GM06990 (cell line): ENCODE measurements around the gene DPP10.

Source experiments
- DNase-seq: peaks from one replicate; pipeline ENCODE4 v3.0.0-alpha.2; 2011; ENCODE audit not compliant: insufficient read length; ENCODE audit errors: extremely low read depth
- H3K27me3 ChIP-seq: replicated peaks from 2 replicates; pipeline ENCODE4 v1.6.0; 2011; ENCODE audit warnings: low read length; ENCODE audit not compliant: control insufficient read depth, insufficient read depth
- H3K36me3 ChIP-seq: 2 replicates; pipeline ENCODE4 v1.5.1; 2011; ENCODE audit warnings: low read length; ENCODE audit not compliant: control insufficient read depth, insufficient read depth
- H3K4me3 ChIP-seq: replicated peaks from 2 replicates; pipeline ENCODE4 v1.5.1; 2011; ENCODE audit warnings: low read depth, mild to moderate bottlenecking, control low read depth, low read length
- TF ChIP-seq, protein P1 (sequence below): IDR thresholded peaks from 2 replicates; pipeline ENCODE4 v1.5.1; 2011; ENCODE audit warnings: low read length, control low read depth, mild to moderate bottlenecking, inconsistent platforms; ENCODE audit not compliant: insufficient read depth, poor library complexity, severe bottlenecking

The DPP10 gene

DNA sequence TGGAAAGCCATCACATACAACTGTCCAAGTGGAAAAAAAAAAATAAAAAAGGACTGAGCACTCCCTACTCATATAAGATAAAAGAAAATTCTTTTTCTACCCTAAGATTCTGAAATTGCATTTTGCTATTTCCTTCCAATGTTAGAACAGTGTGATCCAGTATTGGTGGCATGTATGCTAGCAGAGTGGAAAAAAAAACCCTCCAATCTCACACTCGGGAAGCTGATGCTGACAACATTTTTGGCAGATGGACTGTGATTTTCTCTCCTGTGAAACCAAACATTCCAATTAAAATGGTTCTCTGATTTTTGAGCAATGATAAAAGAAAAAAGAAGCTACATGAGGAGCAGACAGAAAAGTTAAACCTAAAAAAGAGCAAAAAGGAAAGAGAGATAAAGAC, 419.8 kb downstream of the DPP10 start:
- no peaks in the 10 kb centered on the region for H3K27me3 ChIP-seq
- no peak for DNase-seq
- TF ChIP-seq, protein P1, sequence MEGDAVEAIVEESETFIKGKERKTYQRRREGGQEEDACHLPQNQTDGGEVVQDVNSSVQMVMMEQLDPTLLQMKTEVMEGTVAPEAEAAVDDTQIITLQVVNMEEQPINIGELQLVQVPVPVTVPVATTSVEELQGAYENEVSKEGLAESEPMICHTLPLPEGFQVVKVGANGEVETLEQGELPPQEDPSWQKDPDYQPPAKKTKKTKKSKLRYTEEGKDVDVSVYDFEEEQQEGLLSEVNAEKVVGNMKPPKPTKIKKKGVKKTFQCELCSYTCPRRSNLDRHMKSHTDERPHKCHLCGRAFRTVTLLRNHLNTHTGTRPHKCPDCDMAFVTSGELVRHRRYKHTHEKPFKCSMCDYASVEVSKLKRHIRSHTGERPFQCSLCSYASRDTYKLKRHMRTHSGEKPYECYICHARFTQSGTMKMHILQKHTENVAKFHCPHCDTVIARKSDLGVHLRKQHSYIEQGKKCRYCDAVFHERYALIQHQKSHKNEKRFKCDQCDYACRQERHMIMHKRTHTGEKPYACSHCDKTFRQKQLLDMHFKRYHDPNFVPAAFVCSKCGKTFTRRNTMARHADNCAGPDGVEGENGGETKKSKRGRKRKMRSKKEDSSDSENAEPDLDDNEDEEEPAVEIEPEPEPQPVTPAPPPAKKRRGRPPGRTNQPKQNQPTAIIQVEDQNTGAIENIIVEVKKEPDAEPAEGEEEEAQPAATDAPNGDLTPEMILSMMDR: no peak
- H3K36me3 ChIP-seq: no peaks in the 10 kb centered on the region
- no peak overlapping the region for H3K4me3 ChIP-seq

GRCh38 chr2:114864901-114865300, 422.5 kb downstream of the DPP10 start:
- Histone ChIP-seq H3K4me3 (no peak overlapping the region), H3K36me3 (no peaks in the 10 kb centered on the region), H3K27me3 (no peaks in the 10 kb centered on the region)
- no peak for DNase-seq
- TF ChIP-seq, protein P1: no peak

GRCh38 chr2:114880046-114880445, 437.6 kb downstream of the DPP10 start:
- Histone ChIP-seq H3K4me3 (no peak overlapping the region), H3K27me3 (no peaks in the 10 kb centered on the region), H3K36me3 (no peaks in the 10 kb centered on the region)
- no peak for DNase-seq
- TF ChIP-seq, protein P1: no peak

DNA sequence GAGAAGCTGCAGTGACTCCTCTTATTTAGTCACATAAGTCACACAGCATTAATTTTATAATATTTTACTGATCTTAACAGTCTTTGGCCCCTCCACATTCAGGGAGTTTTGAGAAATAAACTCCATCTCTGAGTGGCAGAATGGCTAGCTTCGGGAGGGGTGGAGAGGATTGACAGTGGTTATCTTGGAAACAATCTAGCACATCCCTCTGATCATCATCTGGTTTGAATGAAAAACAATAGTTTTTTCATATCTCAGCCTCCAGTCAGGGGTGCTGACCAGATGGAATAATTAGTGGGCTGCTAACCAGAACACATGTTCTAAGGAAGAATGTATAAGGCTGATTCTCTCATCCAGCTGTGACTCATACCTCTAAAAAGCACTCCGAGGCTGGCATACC, 477.5 kb downstream of the DPP10 start:
- no peaks in the 10 kb centered on the region for H3K27me3 ChIP-seq
- H3K36me3 ChIP-seq: no peaks in the 10 kb centered on the region
- DNase-seq: no peak
- H3K4me3 ChIP-seq: no peak overlapping the region
- TF ChIP-seq, protein P1: no peak

- TF ChIP-seq, protein P1: no peak
- Histone ChIP-seq H3K4me3 (no peak overlapping the region), H3K27me3 (no peaks in the 10 kb centered on the region), H3K36me3 (no peaks in the 10 kb centered on the region)
- DNase-seq: no peak
These were observed 479.6 kb downstream of the DPP10 start for GRCh38 chr2:114922076-114922475.
